Measurements from ENCODE around the gene MAVS. TPM values are rescaled to one million over a fixed set of nuclear protein-coding genes. Genes with fewer than 3 reads are reported as not detected.

MAVS gene
- polyA plus RNA-seq, 1 of the 3 experiments (the other 2 are of a cell fraction) = 9.1 TPM

DNA sequence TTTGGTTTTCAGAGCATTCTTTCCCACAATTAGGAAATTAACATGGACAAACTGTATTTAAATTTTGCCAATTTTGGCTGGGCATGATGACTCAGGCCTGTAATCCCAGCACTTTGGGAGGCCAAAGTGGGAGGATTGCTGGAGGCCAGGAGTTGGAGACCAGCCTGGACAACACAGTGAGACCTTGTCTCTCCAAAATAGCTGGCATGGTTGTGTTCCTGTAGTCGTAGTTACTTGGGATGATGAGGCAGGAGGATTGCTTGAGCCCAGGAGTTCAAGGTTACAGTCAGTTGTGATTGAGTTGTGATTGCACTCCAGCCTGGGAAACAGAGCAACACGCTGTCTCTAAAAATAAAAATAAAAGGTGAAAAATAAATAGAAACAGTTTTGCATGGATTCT is 57.6 kb downstream of the MAVS start:
- ChIA-PET CTCF (no interaction called here), POLR2A (no interaction called here)
- Histone ChIP-seq H3F3A (replicated peaks; ENCODE audit: insufficient read depth) (peaks cover 27% of the 10 kb centered on the region), H3K4me1 (ENCODE audit: control insufficient read depth in 1 of 2, insufficient read depth in 2 of 2, low read depth in 1 of 2, low read length in 1 of 2) (peaks cover 0 to 14% of the 10 kb centered on the region in 2 experiments; a peak in 1 of 4 replicates), H2AFZ (ENCODE audit: low read depth) (no peak overlapping the region), H3K4me2 (no peak overlapping the region), H3K9ac (no peak overlapping the region), H3K36me3 (replicated peaks in 1 of 2; ENCODE audit: control insufficient read depth in 1 of 2, insufficient read depth in 2 of 2, low read length in 1 of 2) (peaks cover 13 to 20% of the 10 kb centered on the region in 2 experiments), H3K27ac (ENCODE audit: low read depth in 2 of 2, low read length in 1 of 2) (no peak overlapping the region), H3K9me3 (no peaks in the 10 kb centered on the region), H4K20me1 (ENCODE audit: insufficient read depth) (peaks cover 100% of the 10 kb centered on the region), H3K27me3 (ENCODE audit: insufficient read depth) (no peaks in the 10 kb centered on the region), H3K9me2 (no peaks in the 10 kb centered on the region), H3K4me3 (ENCODE audit: low read depth in 2 of 2, low read length in 1 of 2) (no peak overlapping the region), H3K79me2 (ENCODE audit: insufficient read depth) (peaks cover 100% of the 10 kb centered on the region)
- TF ChIP-seq, protein P1, sequence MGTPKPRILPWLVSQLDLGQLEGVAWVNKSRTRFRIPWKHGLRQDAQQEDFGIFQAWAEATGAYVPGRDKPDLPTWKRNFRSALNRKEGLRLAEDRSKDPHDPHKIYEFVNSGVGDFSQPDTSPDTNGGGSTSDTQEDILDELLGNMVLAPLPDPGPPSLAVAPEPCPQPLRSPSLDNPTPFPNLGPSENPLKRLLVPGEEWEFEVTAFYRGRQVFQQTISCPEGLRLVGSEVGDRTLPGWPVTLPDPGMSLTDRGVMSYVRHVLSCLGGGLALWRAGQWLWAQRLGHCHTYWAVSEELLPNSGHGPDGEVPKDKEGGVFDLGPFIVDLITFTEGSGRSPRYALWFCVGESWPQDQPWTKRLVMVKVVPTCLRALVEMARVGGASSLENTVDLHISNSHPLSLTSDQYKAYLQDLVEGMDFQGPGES (IDR thresholded peaks at IDR 0.05; ENCODE audit: low read depth, low read length) = no peak
- TF ChIP-seq RAD21 (IDR thresholded peaks at IDR 0.05; ENCODE audit: low read length) (no peak), EZH2phosphoT487 (IDR thresholded peaks at IDR 0.05; ENCODE audit: borderline replicate concordance, low read depth) (no peak), RCOR1 (IDR thresholded peaks at IDR 0.05; ENCODE audit: low read length) (no peak), PBX3 (IDR thresholded peaks at IDR 0.05) (no peak), RFX5 (IDR thresholded peaks at IDR 0.05; ENCODE audit: low read length) (no peak), USF2 (IDR thresholded peaks at IDR 0.05; ENCODE audit: borderline replicate concordance, low read depth, low read length) (no peak), MXI1 (IDR thresholded peaks at IDR 0.05; ENCODE audit: low read depth, low read length) (no peak), EP300 (IDR thresholded peaks at IDR 0.05; ENCODE audit: borderline replicate concordance in 1 of 2, low read depth in 1 of 2, low read length in 1 of 2) (no peak), ELF1 (IDR thresholded peaks at IDR 0.05) (no peak), MEF2A (IDR thresholded peaks at IDR 0.05; ENCODE audit: borderline replicate concordance, low read depth) (no peak), SIN3A (IDR thresholded peaks at IDR 0.05; ENCODE audit: borderline replicate concordance, low read depth, low read length) (no peak), GATA2 (CRISPR knock-in tag; IDR thresholded peaks at IDR 0.05) (no peak), FOXM1 (IDR thresholded peaks at IDR 0.05; ENCODE audit: low read depth) (no peak), POLR2AphosphoS5 (IDR thresholded peaks at IDR 0.05; ENCODE audit: low read depth, low read length) (no peak), TCF12 (IDR thresholded peaks at IDR 0.05) (no peak), CHD2 (IDR thresholded peaks at IDR 0.05; ENCODE audit: low read length, partially characterized antibody) (no peak), CTCF (IDR thresholded peaks at IDR 0.05) (no peak)
- TF ChIP-seq, protein P2, sequence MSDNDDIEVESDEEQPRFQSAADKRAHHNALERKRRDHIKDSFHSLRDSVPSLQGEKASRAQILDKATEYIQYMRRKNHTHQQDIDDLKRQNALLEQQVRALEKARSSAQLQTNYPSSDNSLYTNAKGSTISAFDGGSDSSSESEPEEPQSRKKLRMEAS (IDR thresholded peaks at IDR 0.05; ENCODE audit: low read depth) = no peak
- TF ChIP-seq, protein P3, sequence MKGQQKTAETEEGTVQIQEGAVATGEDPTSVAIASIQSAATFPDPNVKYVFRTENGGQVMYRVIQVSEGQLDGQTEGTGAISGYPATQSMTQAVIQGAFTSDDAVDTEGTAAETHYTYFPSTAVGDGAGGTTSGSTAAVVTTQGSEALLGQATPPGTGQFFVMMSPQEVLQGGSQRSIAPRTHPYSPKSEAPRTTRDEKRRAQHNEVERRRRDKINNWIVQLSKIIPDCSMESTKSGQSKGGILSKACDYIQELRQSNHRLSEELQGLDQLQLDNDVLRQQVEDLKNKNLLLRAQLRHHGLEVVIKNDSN (IDR thresholded peaks at IDR 0.05; ENCODE audit: borderline replicate concordance, low read depth) = no peak
- WGBS (ENCODE audit: low lambda C conversion rate) = 92% methylated on average over 2 of the region's 2 CpGs
- DNase-seq = no peak

All from SK-N-SH (cell line).